ENCODE data around the gene CATSPER2. TPM values are rescaled to one million over a fixed set of nuclear protein-coding genes. Genes with fewer than 3 reads are reported as not detected.
"Not testable (repeated sequence)": the region's sequence is repeated elsewhere in the genome, so short reads cannot be mapped to it uniquely, and the experiment has no call there.

CATSPER2 gene
- total RNA-seq = 1 to 10 TPM; 1.4 to 1.5 TPM

DNA sequence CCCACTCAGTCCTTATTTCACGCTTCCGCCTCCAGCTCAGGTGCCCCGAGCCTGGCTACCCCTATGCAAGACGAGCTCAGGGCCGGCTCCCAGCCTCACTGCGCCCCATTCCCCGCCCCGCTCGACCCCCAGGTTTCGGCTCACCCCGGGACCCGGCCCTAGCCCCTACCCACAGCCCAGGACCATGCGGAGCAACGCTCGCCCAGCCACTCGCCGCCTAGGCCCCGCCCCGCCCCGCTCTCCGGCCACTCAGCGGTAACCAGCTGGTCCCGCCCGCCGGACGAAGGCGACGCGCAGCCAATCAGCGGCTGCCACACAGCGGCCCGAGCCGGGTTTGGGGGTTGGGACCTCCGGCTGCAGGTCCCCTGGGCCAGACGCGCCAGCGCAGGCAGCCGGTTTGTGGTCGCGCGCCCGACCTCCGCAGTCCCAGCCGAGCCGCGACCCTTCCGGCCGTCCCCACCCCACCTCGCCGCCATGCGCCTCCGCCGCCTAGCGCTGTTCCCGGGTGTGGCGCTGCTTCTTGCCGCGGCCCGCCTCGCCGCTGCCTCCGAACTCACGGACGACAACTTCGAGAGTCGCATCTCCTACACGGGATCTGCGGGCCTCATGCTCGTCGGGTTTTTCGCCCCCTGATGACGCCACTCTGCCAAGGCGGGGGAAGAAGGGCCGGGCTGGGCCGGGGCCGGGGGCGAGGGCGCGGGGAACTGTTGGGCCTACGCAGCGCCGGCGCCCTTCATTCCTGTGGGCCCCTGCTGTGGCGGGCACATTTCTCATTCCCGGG lies at the start of gene CATSPER2:
TSS of gene CATSPER2 (minus strand) at position 196 of the 781 bp plus-strand sequence. CDS start 783 bp downstream, outside the sequence.
- POLR2A ChIA-PET = no interaction called here
- Mint-ChIP-seq H3K27ac (no peak within 1 kb of the TSS), H3K9me3 (no peaks in the 10 kb centered on the region), H3K4me1 (no peaks in the 10 kb centered on the region), H3K27me3 (no peaks in the 10 kb centered on the region), H3K36me3 (ENCODE audit: low read depth) (no peaks in the 10 kb centered on the region), H3K4me3 (no peak within 1 kb of the TSS)
- DNase-seq = no peak
- CTCF ChIA-PET = no interaction called here

DNA sequence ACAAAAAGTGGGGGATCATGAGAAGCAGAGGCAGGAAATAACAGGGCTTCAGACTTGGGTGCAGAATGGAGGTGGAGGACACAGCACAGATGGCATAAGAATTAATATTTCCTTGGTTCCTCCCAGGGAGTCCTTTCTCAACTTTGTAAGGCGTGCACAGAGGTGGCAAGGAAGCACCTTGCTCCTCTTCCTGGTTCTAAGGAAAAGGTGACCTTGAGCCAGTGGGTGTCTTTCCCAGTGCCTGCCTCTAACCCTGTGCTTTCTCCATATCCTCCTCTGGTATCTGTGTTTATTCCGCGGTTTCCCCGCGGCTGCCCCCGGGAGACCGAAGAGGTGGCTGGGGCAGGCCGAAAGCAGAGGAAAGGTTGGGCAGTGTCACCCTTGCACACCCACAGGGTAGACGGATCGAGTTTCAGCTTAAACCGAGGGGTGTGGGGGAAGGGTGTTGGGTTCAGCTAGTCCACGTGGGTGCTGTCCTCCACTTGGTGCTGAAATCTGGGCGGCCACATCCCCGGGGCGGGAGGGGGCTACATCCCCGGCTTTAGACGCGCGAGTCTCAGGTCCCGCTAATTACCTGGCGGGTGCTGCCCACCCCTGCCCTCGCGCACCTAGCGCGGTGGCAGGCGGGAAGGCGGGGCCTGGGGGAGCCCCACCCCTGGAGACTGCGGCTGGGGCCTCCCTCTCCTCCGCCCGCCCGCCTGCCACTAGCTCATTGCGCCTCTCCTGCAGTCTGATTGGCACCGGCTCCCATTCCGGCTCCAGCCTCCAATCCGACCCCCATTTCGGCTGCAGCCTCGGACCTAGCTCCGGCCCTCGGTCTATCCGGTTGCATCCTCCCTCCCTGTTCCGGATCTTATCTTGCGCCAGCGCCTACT lies 44.7 kb upstream of the CATSPER2 start, which contains the start of gene CKMT1A:
TSS of gene CKMT1A (plus strand) at position 712 of the 875 bp plus-strand sequence. CDS start 192 bp downstream, outside the sequence.
- DNase-seq; CTCF ChIA-PET; H3K27ac Mint-ChIP-seq; H3K36me3 Mint-ChIP-seq (ENCODE audit: low read depth); H3K9me3 Mint-ChIP-seq; H3K4me1 Mint-ChIP-seq; POLR2A ChIA-PET; H3K4me3 Mint-ChIP-seq: not testable (repeated sequence)
- H3K27me3 Mint-ChIP-seq = peaks cover 11% of the 10 kb centered on the region

DNA sequence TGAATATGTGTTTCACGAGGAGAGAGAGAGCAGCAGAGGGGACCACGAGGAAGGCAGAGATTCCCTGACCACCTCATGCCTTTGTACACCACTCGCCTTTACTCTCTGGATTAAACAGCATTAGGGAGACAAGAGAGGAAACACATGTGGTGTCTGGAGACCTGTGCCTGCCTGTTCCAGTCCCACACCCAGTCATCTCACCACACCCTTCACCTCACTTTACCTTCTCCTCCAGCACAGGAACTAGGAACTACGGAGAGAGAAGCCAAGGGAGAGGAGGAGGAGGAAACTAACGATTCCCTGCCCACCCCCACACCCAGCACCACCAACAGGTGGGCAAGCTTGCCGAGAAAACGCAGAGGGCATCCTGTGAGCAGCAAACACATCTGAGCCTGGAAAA lies 44.0 kb upstream of the CATSPER2 start:
- H3K27ac Mint-ChIP-seq; H3K4me1 Mint-ChIP-seq; CTCF ChIA-PET; H3K9me3 Mint-ChIP-seq; H3K4me3 Mint-ChIP-seq; DNase-seq; H3K36me3 Mint-ChIP-seq (ENCODE audit: low read depth); POLR2A ChIA-PET: not testable (repeated sequence)
- peaks cover 11% of the 10 kb centered on the region for H3K27me3 Mint-ChIP-seq

DNA sequence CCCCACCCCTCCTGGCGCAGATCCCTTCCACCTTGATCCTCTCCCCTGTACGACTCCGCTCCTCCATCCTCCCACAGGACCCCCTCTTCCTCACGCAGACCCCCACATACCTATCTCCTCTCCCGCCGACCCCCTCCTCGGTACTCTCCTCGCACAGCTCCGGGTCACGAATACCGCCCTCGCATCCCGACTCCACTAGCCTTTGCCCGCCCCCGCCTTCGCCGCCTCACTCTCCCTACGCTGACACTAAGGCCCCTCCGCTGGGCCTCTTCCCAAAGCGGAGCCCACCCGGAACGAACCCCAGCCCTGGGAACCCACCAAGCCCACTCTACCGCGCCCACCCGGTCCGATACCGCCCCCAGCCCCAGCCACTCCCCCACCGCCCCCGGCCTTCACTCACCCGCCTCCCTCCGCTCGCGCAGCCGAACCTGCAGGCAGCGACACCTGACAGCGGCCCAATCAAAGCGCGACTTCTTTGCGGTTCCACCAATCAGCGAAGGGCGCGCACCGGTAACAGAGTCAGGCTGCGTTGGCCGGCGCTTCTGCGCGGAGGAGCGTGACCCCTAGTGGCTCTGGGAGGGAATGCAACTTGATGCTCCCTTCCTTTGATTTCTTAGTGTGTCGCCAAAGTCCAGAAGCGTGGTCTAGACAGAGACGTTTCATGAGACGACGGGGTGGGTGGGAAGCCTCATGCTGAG lies 41.1 kb upstream of the CATSPER2 start:
- H3K4me3 Mint-ChIP-seq; H3K27ac Mint-ChIP-seq; H3K36me3 Mint-ChIP-seq (ENCODE audit: low read depth); DNase-seq; H3K9me3 Mint-ChIP-seq; H3K4me1 Mint-ChIP-seq; CTCF ChIA-PET; POLR2A ChIA-PET; H3K27me3 Mint-ChIP-seq: not testable (repeated sequence)

DNA sequence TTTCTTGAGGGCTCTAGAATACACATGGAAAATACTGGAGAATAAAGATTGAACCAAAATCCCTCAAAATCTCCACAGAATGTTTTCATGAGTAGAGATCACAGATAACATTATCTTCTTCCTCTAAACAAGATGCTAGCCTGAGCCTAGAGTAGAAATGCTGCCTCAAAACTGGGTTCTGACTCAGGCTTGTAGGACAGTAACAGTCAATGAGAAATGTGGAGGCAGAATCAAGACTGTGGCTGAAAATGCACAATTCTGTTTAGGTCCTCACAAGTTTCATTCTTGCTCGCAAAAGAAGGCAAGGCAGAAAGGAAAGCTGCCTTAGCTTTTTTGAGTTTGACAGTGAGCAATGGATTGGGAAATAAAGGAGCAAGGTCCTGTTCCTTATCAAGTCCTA lies 25.5 kb upstream of the CATSPER2 start:
- DNase-seq; H3K4me3 Mint-ChIP-seq; H3K36me3 Mint-ChIP-seq (ENCODE audit: low read depth); H3K27me3 Mint-ChIP-seq; H3K9me3 Mint-ChIP-seq; CTCF ChIA-PET; H3K4me1 Mint-ChIP-seq; POLR2A ChIA-PET; H3K27ac Mint-ChIP-seq: not testable (repeated sequence)

DNA sequence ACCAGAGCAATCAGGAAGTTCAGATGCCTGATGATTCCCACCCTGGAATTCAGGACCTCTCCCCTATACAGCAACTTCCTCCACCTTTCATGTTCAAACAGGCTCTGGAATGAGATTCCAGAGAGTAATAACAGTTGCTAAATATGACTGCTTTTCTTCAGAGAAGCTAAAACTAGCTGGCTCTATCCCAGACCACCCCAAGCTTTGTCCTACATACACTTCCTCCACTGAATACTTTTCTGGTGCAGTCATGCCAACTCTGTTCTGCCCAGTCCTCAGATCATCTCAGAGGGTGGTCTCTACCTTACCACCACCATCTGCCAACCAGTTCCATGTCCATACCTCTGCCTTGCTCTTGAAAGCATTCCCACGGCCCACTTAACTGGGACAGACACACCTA lies 17.5 kb upstream of the CATSPER2 start:
- H3K36me3 Mint-ChIP-seq (ENCODE audit: low read depth); H3K9me3 Mint-ChIP-seq; DNase-seq; POLR2A ChIA-PET; H3K4me3 Mint-ChIP-seq; H3K4me1 Mint-ChIP-seq; H3K27me3 Mint-ChIP-seq; H3K27ac Mint-ChIP-seq; CTCF ChIA-PET: not testable (repeated sequence)

GRCh38 chr15:43663333-43663732 lies 14.7 kb upstream of the CATSPER2 start:
- H3K4me1 Mint-ChIP-seq; H3K9me3 Mint-ChIP-seq; H3K27me3 Mint-ChIP-seq; H3K36me3 Mint-ChIP-seq (ENCODE audit: low read depth); CTCF ChIA-PET; H3K4me3 Mint-ChIP-seq; DNase-seq; POLR2A ChIA-PET; H3K27ac Mint-ChIP-seq: not testable (repeated sequence)

GRCh38 chr15:43662293-43662692 lies 13.6 kb upstream of the CATSPER2 start:
- H3K9me3 Mint-ChIP-seq; DNase-seq; H3K27ac Mint-ChIP-seq; CTCF ChIA-PET; H3K4me3 Mint-ChIP-seq; H3K27me3 Mint-ChIP-seq; H3K4me1 Mint-ChIP-seq; POLR2A ChIA-PET; H3K36me3 Mint-ChIP-seq (ENCODE audit: low read depth): not testable (repeated sequence)

- H3K36me3 Mint-ChIP-seq (ENCODE audit: low read depth); H3K27ac Mint-ChIP-seq; CTCF ChIA-PET; DNase-seq; H3K4me1 Mint-ChIP-seq; H3K9me3 Mint-ChIP-seq; POLR2A ChIA-PET; H3K27me3 Mint-ChIP-seq; H3K4me3 Mint-ChIP-seq: not testable (repeated sequence)
Measured at GRCh38 chr15:43659727-43660126, 11.1 kb upstream of the CATSPER2 start.

DNA sequence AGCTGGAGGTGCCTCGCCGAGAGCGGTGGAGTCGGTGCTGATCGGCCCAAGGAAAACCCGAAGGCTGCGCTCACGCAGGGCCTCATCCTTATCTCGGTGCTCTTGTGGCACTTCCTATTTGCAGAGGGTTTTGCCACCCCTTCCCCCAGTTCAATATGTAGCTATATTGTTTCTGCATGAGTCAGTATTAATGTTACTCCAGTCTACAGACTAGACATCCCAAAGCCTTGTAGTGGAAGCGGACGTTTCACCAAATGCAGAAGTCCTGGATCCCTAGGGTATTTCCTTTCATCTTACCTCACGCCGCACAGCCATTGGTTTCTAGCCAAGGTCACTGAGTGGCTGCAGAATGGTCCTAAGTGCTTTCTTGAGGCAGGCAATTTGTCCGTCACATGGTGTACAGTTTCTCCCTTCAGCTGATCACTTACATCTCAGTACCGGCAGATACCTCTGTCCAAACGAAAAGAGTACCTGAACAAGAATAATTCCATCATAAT lies 834 bp upstream of the CATSPER2 start:
- H3K27me3 Mint-ChIP-seq; H3K9me3 Mint-ChIP-seq; POLR2A ChIA-PET; CTCF ChIA-PET; H3K4me1 Mint-ChIP-seq; DNase-seq; H3K4me3 Mint-ChIP-seq; H3K27ac Mint-ChIP-seq; H3K36me3 Mint-ChIP-seq (ENCODE audit: low read depth): not testable (repeated sequence)

DNA sequence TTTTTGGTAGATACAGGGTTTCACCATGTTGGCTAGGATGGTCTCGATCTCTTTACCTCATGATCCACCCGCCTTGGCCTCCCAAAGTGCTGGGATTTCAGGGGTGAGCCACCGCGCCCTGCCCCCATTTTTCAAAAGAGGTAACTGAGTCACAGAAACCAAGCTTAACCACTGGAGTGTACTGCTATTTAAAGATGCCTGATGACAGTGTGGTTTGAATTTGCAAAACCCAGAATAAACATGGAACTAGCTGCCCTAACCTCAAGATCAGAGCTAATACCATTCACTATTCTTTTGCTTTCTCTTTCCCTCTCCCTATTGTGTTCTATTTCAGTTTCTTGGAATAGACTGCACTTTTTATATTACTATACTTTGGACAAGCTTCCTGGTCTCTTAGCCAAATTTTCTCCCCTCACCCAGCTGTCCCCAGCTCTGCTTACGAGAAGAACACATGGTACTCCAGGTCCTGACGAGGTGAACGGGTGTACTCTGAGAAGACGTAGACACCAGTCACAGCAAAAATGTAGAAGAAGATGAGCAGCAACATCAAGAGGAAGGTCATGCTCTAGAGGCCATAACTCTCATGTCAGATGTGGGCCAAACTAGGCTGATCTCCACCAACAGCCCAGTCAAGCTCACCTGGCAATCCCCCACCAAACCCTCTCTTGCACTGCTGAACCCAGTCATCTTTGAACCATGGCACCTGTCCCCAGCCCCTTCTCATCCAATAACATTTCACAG lies 10.0 kb downstream of the CATSPER2 start:
- H3K27ac Mint-ChIP-seq; H3K27me3 Mint-ChIP-seq; H3K4me1 Mint-ChIP-seq; H3K4me3 Mint-ChIP-seq; POLR2A ChIA-PET; CTCF ChIA-PET; H3K9me3 Mint-ChIP-seq; H3K36me3 Mint-ChIP-seq (ENCODE audit: low read depth); DNase-seq: not testable (repeated sequence)

DNA sequence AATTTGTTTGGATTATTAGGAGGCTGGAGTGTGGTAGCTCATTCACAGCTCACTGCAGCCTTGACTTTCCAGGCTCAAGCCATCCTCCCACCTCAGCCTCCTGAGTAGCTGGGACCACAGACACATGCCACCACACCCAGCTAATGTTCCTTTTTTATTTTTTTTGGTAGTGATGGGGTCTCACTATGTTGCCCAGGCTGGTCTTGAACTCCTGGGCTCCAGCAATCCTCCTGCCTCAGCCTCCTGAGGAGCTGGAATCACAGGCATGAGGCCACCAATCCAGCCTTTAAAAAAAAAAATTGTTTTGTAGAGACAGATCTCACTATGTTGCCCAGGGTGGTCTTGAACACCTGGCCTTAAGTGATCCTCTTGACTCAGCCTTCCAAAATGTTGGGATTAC lies 21.7 kb downstream of the CATSPER2 start:
- DNase-seq = not testable (repeated sequence)
- CTCF ChIA-PET = interaction anchor here (0.6 kb wide), 1 partner anchor 9 kb away, joined by 3 read pairs; no protein-coding TSS in a partner anchor

More for the DNA sequence above, 21.7 kb downstream of the CATSPER2 start:
- H3K27ac Mint-ChIP-seq; H3K36me3 Mint-ChIP-seq (ENCODE audit: low read depth); POLR2A ChIA-PET; H3K4me1 Mint-ChIP-seq; H3K4me3 Mint-ChIP-seq; H3K27me3 Mint-ChIP-seq; H3K9me3 Mint-ChIP-seq: not testable (repeated sequence)
